ENCODE measurements around the gene PCBD1.
"Not testable (repeated sequence)": the region's sequence is repeated elsewhere in the genome, so short reads cannot be mapped to it uniquely, and the experiment has no call there.

Gene PCBD1

GRCh38 chr10:70863470-70864160 lies 24.8 kb downstream of the PCBD1 start:
- DNase-seq (ENCODE audit: low read depth, low spot score): no peak

DNA sequence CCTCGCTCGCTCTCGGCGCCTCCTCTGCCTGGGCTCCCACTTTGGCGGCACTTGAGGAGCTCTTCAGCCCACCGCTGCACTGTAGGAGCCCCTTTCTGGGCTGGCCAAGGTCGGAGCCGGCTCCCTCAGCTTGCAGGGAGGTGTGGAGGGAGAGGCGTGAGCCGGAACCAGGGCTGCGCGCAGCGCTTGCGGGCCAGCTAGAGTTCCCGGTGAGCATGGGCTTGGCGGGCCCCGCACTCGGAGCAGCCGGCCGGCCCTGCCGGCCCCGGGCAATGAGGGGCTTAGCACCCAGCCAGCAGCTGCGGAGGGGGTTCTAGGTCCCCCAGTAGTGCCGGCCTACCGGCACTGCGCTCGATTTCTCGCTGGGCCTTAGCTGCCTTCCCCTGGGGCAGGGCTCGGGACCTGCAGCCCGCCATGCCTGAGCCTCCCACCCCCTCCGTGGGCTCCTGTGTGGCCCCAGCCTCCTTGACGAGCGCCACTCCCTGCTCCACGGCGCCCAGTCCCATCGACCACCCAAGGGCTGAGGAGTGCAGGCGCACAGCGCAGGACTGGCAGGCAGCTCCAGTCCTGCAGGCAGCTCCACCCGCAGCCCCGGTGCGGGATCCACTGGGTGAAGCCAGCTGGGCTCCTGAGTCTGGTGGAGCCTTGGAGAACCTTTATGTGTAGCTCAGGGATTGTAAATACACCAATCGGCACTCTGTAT lies 26.7 kb downstream of the PCBD1 start:
- DNase-seq (ENCODE audit: low read depth, low spot score): not testable (repeated sequence)

DNA sequence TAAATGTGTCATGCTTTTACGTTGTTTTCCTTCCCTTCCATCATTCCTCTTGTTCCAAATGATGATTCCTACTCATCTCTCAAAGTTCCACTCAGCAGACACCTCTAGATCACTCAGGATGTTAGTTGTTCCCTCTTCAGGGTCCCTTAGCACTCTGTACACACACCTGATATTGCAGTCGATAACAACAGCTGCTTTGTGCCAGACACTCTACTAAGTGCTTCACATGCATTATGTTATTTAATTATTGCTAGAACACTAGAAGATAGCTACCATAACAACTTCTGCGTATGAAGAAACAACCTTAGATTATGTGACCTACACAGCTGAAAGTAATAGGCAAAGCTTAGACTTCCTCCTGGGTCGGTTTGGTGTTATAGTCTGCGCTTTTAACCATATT lies 29.6 kb downstream of the PCBD1 start:
- DNase-seq (ENCODE audit: low read depth, low spot score): no peak

DNA sequence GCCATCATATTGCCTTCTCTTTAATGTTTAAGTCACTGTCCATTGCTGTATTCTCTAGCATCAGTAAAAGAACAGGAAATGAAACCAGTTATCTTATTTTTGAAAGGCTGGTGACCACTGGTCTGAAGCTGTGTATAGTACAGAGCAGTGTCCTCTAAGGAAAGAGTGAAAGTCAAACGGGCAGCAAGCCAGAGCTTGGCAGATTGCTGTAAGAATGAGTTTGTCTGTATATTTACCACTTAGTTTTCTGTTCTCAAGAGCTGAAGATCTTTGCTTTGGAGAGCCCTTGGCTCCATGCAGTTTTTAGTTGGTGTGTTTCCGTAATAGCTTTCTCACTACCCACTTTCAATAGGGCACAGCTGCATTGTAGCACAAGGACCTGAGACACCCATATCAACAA lies 31.9 kb downstream of the PCBD1 start:
- no peak for DNase-seq (ENCODE audit: low read depth, low spot score)

- no peak for DNase-seq (ENCODE audit: low read depth, low spot score)
Observed at GRCh38 chr10:70853457-70853856, 34.9 kb downstream of the PCBD1 start.

GRCh38 chr10:70853038-70853437 lies 35.3 kb downstream of the PCBD1 start:
- DNase-seq (ENCODE audit: low read depth, low spot score): no peak

DNA sequence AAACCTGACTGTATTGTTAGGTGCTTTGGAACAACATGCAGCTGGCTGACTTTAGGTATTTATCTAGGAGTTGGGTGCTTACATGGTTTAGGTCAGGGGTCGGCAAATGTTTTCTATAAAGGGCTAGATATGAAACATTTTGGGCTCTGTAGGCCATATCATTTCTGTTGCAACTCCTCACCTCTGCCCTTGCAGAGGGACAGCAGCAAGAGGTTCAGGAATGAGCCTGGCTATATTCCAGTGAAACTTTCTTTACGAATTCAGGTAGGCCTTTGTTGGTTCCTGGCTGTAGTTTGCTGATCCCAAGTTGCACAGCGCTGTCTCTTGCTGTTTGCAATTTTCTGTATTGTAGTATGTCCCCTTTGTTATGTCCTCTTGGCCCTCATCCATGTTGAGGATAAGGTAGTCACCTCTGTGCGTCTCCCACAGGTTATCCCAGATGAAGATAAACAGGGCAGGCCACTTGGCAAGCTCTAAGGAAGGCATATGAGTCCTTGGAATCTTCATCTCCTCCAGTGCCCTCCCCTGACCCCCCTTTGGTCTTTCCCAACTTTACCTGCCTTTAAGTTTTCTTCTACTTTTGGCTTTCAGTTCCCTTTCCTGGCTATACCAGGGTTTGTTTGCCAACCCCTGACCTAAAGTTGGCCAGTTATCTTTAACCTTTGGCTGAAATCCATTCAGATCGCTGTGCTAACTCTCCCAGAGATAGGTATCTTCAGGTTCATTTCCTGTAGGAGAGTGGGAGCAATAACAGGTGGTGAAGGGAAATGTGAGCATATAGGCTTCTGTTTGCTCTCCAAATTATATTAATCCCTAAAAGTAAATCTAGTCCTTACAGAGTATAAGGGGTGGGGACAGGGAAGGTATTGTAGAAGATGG lies 36.5 kb downstream of the PCBD1 start:
- DNase-seq (ENCODE audit: low read depth, low spot score): no peak

DNA sequence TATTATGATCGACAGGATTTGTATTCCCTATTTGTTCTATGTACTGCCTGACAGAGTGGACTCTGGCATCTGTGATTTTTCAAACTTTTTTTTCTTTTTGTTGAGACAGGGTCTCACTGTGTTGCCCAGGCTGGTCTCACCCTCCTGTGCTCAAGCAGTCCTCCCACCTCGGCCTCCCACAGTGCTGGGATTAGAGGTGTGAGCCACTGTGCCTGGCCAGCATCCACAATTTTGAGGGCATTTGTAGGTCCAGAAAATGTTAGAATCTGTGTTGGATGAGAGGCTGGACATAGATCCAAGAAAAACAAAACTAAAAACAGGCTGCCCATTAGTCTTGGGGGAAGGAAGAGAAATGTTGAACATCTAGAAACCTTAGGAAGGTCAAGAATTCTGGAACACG lies 38.3 kb downstream of the PCBD1 start:
- DNase-seq (ENCODE audit: low read depth, low spot score): no peak

DNA sequence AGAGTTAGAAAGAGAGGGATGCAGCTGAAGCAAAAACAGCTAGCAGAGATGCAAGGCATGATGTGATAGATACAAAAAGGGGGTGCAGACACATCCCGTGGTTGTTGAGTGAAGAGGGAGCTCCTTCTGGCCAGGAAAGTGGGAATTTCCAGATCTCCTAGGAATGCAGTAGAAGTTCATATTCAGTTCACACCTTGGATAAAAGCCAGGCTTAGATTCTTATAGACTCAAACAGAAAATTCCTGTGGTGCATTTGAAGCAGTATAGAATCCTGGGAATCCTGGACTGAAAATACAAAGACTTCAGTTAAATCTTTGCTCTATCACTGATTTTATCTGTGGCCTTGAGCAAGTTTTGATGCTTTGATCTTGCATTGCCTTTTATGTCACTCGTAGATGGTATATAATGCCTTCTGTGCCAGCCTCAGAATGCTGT lies 38.8 kb downstream of the PCBD1 start:
- no peak for DNase-seq (ENCODE audit: low read depth, low spot score)

DNA sequence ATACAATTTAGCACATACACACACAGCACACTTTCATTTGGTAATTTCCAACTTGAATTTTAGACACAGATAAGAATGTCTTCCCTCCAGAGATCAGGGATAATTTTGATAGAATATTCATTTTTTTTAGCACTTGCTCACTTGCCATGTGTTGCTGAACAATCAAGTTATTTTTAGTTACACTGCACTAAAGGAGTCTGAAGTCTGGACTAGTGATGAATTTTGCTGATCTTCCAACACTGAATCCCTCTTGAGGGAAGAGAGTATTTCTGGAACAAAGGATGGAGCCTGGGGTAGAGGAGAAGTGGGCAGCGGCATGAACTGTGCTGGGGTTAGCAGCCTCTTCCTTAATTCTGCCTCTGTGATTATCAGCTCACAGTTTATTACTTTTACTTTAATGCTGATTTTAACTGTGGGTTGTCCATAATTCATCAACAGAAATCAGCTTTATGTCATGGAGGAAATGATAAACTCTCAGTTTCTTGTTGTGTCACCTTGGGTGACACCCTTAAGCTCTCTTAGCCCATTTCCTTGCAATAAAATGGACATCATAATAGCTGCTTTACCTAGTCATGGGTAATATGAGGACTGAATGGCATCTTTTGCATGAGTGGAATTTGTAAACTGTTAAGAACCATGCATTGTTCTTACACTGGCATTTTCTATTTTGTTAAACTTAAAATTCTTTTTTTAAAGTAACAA lies 40.6 kb downstream of the PCBD1 start:
- DNase-seq (ENCODE audit: low read depth, low spot score): no peak

GRCh38 chr10:70846795-70847194 lies 41.6 kb downstream of the PCBD1 start:
- no peak for DNase-seq (ENCODE audit: low read depth, low spot score)

DNA sequence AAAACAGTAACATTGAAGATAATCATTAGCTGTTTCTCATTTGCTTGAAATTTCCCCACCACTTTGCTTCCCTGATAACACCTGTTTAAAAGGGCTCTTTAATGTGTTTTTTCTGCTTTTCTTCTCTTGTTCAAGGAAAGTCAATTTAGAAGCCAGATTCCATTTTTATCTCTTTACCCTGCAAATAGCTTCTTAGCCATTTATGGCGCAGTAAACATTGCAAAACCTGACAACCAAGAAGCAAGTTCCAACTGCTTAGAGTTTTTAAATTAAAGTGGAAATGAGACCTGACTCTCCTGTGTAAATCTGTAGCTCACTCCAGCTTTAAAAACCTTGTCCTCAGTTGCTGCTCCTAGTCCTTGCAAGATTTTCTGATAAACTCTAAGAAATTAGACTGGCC lies 42.5 kb downstream of the PCBD1 start:
- no peak for DNase-seq (ENCODE audit: low read depth, low spot score)

- no peak for DNase-seq (ENCODE audit: low read depth, low spot score)
Observed at GRCh38 chr10:70845256-70845655, 43.1 kb downstream of the PCBD1 start.

DNA sequence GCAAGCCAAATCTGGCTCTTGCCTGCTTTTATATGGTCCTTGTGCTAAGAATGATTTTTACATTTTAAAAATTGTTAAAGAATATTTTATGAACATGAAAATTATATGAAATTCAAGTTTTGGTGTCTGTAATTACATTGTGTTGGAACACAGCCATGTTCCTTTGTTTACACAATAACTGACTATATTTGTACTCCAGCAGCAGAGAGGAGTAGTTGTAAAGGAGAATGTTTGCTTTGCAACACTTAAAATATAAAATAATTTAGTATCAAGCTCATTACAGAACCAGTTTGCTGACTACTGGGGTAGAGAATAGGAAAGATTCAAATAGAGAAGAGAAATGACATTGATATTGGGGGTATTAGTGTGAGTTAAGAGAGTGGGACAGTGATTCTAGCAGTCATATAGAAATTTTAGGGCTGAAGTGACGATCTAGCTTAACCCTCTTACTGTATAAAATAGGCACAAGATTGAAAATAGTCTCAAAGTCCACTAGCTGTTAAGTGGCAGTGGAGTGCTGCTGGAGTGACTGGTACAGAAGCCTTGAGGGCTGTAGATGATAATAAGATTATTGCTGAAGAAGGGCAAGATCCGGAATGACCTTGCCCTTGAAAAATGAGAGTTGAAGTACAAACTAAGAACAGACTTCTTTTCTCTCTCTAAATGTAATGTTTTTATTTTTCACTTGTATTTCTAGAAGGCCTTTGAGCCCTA lies 44.4 kb downstream of the PCBD1 start:
- no peak for DNase-seq (ENCODE audit: low read depth, low spot score)

GRCh38 chr10:70843333-70843732 lies 45.0 kb downstream of the PCBD1 start:
- DNase-seq (ENCODE audit: low read depth, low spot score): no peak

GRCh38 chr10:70840836-70841235 lies 47.5 kb downstream of the PCBD1 start:
- DNase-seq (ENCODE audit: low read depth, low spot score): no peak

DNA sequence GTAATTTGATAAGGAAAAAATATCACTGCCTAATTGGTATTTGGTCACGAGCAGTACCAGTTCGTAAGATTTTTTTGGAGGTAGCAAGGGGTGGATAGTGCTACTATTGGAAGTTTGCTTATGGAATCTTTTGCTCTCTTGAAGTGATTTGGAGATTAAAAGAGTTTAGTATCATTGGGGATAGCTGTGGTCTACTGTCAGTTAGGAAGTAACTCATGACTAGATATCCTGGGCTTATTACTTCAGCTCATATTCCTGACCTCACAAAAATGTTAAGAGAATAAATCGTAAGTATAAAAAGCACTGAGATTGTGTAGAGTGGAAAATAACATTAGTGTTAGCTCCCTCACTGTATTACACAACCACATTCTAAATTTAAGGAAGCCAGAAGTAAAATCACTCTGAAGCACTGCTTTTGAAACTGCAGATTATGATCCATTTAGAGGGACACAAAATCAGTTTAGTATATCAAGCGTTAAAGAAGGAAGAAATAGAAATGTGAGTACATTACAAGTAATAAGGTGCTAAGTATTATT lies 50.0 kb downstream of the PCBD1 start:
- no peak for DNase-seq (ENCODE audit: low read depth, low spot score)

- DNase-seq (ENCODE audit: low read depth, low spot score): no peak
Observed at GRCh38 chr10:70837660-70838059, 50.7 kb downstream of the PCBD1 start.

- DNase-seq (ENCODE audit: low read depth, low spot score): no peak
Observed at GRCh38 chr10:70836319-70836718, 52.0 kb downstream of the PCBD1 start.

- DNase-seq (ENCODE audit: low read depth, low spot score): no peak
Observed at GRCh38 chr10:70834441-70835151, 53.8 kb downstream of the PCBD1 start.

Data from brain pericyte (primary cell).